GM12891 (cell line): Measurements from ENCODE around the gene COA1.
A peak's percentile ranks its signal among the peaks of the same experiment; 100 is the strongest.

Experiments
- DNase-seq: peaks from one replicate; pipeline ENCODE4 v3.0.0; 2011; ENCODE audit warnings: low spot score; ENCODE audit not compliant: insufficient read length
- FAIRE-seq: peaks from 2 replicates; lab custom pipeline; 2011; peaks lifted over from hg19 to GRCh38; lab: Jason Lieb, UNC
- PAX5 ChIP-seq: IDR thresholded peaks from 2 replicates; pipeline ENCODE4 v1.6.1; 2011; ENCODE audit warnings: low read length, moderate library complexity, mild to moderate bottlenecking; ENCODE audit not compliant: insufficient read depth, severe bottlenecking
- POLR2A ChIP-seq: IDR thresholded peaks from 2 replicates; pipeline ENCODE4 v1.6.1; 2011; ENCODE audit warnings: low read depth, low read length, control low read depth
- POLR2AphosphoS5 ChIP-seq: IDR thresholded peaks from 2 replicates; pipeline ENCODE4 v1.6.1; 2011; ENCODE audit warnings: low read depth, low read length, control low read depth
- POU2F2 ChIP-seq: IDR thresholded peaks from 2 replicates; pipeline ENCODE4 v1.6.1; 2011; ENCODE audit warnings: low read depth, mild to moderate bottlenecking, control low read depth, low read length, moderate library complexity
- SPI1 ChIP-seq: IDR thresholded peaks from 2 replicates; pipeline ENCODE4 v1.6.1; 2011; ENCODE audit warnings: low read depth, low read length, control low read depth
- TAF1 ChIP-seq: IDR thresholded peaks from 2 replicates; pipeline ENCODE4 v1.6.1; 2011; ENCODE audit warnings: low read depth, low read length, control low read depth

Gene COA1

GRCh38 chr7:43656997-43657396, 72.3 kb downstream of the COA1 start:
- TF ChIP-seq POU2F2 (no peak), SPI1 (no peak), TAF1 (no peak), PAX5 (no peak), POLR2AphosphoS5 (no peak), POLR2A (no peak)
- DNase-seq (no peak), FAIRE-seq (no peak)

- DNase-seq (no peak), FAIRE-seq (no peak)
- TF ChIP-seq SPI1: no peak
- no peak for TF ChIP-seq POLR2AphosphoS5
- TF ChIP-seq POLR2A: no peak
- no peak for TF ChIP-seq POU2F2
- no peak for TF ChIP-seq PAX5
- no peak for TF ChIP-seq TAF1
Observed at GRCh38 chr7:43655584-43655983, 73.7 kb downstream of the COA1 start.

GRCh38 chr7:43653891-43654504, 75.3 kb downstream of the COA1 start:
- FAIRE-seq (no peak), DNase-seq (no peak)

GRCh38 chr7:43653466-43653865, 75.9 kb downstream of the COA1 start:
- DNase-seq (no peak), FAIRE-seq (no peak)
- TF ChIP-seq POLR2AphosphoS5: no peak
- no peak for TF ChIP-seq PAX5
- no peak for TF ChIP-seq POU2F2
- no peak for TF ChIP-seq TAF1
- no peak for TF ChIP-seq SPI1
- no peak for TF ChIP-seq POLR2A

More at GRCh38 chr7:43653891-43654504, 75.3 kb downstream of the COA1 start:
- TF ChIP-seq POLR2A: no peak
- TF ChIP-seq PAX5: no peak
- no peak for TF ChIP-seq SPI1
- TF ChIP-seq POLR2AphosphoS5: no peak
- TF ChIP-seq POU2F2: no peak
- TF ChIP-seq TAF1: no peak

GRCh38 chr7:43652364-43652763, 77.0 kb downstream of the COA1 start:
- no peak for FAIRE-seq
- TF ChIP-seq POLR2A (no peak), TAF1 (no peak), POLR2AphosphoS5 (no peak), POU2F2 (no peak), SPI1 (no peak), PAX5 (no peak)
- no peak for DNase-seq

GRCh38 chr7:43650457-43651052, 78.8 kb downstream of the COA1 start:
- TF ChIP-seq SPI1 (no peak), POLR2A (no peak), TAF1 (no peak), POU2F2 (no peak), POLR2AphosphoS5 (peak; percentile 15; the same call in 1 of the 2 replicates), PAX5 (no peak)
- no peak for FAIRE-seq
- no peak for DNase-seq

GRCh38 chr7:43649755-43650274, 79.5 kb downstream of the COA1 start:
- DNase-seq (peak; percentile 44), FAIRE-seq (peak; percentile 96)
- TF ChIP-seq TAF1 (peak; percentile 41; the same call in 1 of the 2 replicates), SPI1 (peak; percentile 97), POLR2AphosphoS5 (peak; percentile 8; the same call in 1 of the 2 replicates), POU2F2 (no peak; the same call in 1 of the 2 replicates), POLR2A (peak; percentile 60; the same call in 1 of the 2 replicates), PAX5 (peak; percentile 67)

GRCh38 chr7:43648473-43649406, 80.6 kb downstream of the COA1 start:
- DNase-seq (no peak), FAIRE-seq (peak; percentile 51)
- TF ChIP-seq PAX5 (peak; percentile 23), POU2F2 (peak; percentile 89), POLR2AphosphoS5 (no peak)

GRCh38 chr7:43647673-43648472, 81.5 kb downstream of the COA1 start:
- no peak for TF ChIP-seq TAF1
- no peak for TF ChIP-seq POU2F2
- no peak for TF ChIP-seq POLR2A
- TF ChIP-seq POLR2AphosphoS5: no peak
- TF ChIP-seq PAX5: no peak
- DNase-seq: no peak
- FAIRE-seq: peak; percentile 69
